GM12878 (cell line): ENCODE data around the gene BMAL2. TPM values are rescaled to one million over a fixed set of nuclear protein-coding genes. Genes with fewer than 3 reads are reported as not detected.

Experiments
- ATAC-seq: fragments of 200-7000 bp; cut with Tn5 transposase; 3 replicates; pipeline ENCODE4 v1.9.1; 2020; ENCODE audit warnings: mild to moderate bottlenecking, moderate library complexity
- BruUV-seq: library from RNA; stranded (reverse); fragments of 400-500 nt; replicated peaks from 2 replicates; lab custom pipeline; 2021; lab: Mats Ljungman, UMichigan
- CTCF ChIA-PET: fragments of 300-600 bp; sonication (Branson Sonifier 250); formaldehyde crosslinking; extraction: SDS; loops from one replicate; lab custom pipeline; 2021; ENCODE audit warnings: inconsistent platforms; lab: Yijun Ruan, JAX
- POLR2A ChIA-PET: fragments of 350-600 bp; formaldehyde crosslinking; extraction: SDS; loops from one replicate; lab custom pipeline; 2021; ENCODE audit warnings: inconsistent platforms; lab: Charles Lee
- RAD21 ChIA-PET: fragments of 300-600 bp; sonication (Branson Sonifier 250); formaldehyde crosslinking; loops from one replicate; lab custom pipeline; 2023; ENCODE audit warnings: antibody characterized with exemption; ENCODE audit not compliant: unreplicated experiment; lab: Charles Lee
- SMC1A ChIA-PET: fragments of 300-600 bp; sonication (Branson Sonifier 250); formaldehyde crosslinking; loops from one replicate; lab custom pipeline; 2023; ENCODE audit not compliant: unreplicated experiment, uncharacterized antibody; lab: Charles Lee
- DNase-seq: peaks from one replicate; pipeline ENCODE4 v3.0.0-alpha.2; 2011; ENCODE audit warnings: low read depth, low spot score
- FAIRE-seq: peaks from 3 replicates; lab custom pipeline; 2011; peaks lifted over from hg19 to GRCh38; lab: Jason Lieb, UNC
- H2AFZ ChIP-seq: 2 replicates; pipeline ENCODE4 v1.6.0; 2011; ENCODE audit warnings: low read depth, low read length, control low read depth; ENCODE audit not compliant: control insufficient read depth
- H3K27ac ChIP-seq: 2 replicates; pipeline ENCODE4 v1.5.1; 2011; ENCODE audit warnings: control low read depth; ENCODE audit not compliant: control insufficient read depth, insufficient read depth
- H3K27me3 ChIP-seq, 2 experiments: replicated peaks in 1 of 2; 2 replicates each; pipeline versions ENCODE4 v1.6.0 to v1.6.1; 2011; ENCODE audit warnings: low read length in 1 of 2; ENCODE audit not compliant: control insufficient read depth in 2 of 2, insufficient read depth in 2 of 2
- H3K36me3 ChIP-seq, 2 experiments: 2 replicates each; pipeline ENCODE4 v1.5.1; 2011; ENCODE audit warnings: low read length in 1 of 2; ENCODE audit not compliant: control insufficient read depth in 2 of 2, insufficient read depth in 2 of 2
- H3K4me1 ChIP-seq: 2 replicates; pipeline ENCODE4 v1.6.1; 2011; ENCODE audit warnings: mild to moderate bottlenecking, low read length, moderate library complexity, mixed read lengths; ENCODE audit not compliant: control insufficient read depth, insufficient read depth
- H3K4me2 ChIP-seq: 2 replicates; pipeline ENCODE4 v1.6.0; 2011; ENCODE audit warnings: control low read depth; ENCODE audit not compliant: control insufficient read depth, insufficient read depth
- H3K4me3 ChIP-seq: fragments of 200-600 bp; sonication (generic); 2 replicates; pipeline ENCODE4 v1.5.1; 2016
- H3K79me2 ChIP-seq: 2 replicates; pipeline ENCODE4 v1.6.0; 2011; ENCODE audit warnings: low read length; ENCODE audit not compliant: control insufficient read depth, insufficient read depth
- H3K9ac ChIP-seq: 2 replicates; pipeline ENCODE4 v1.8.0; 2011; ENCODE audit warnings: low read length, control low read depth, mixed read lengths; ENCODE audit not compliant: control insufficient read depth, insufficient read depth
- H3K9me3 ChIP-seq: replicated peaks from 3 replicates; pipeline ENCODE4 v1.5.1; 2011; ENCODE audit warnings: mild to moderate bottlenecking, low read length; ENCODE audit not compliant: control insufficient read depth, insufficient read depth
- H4K20me1 ChIP-seq: 2 replicates; pipeline ENCODE4 v1.6.0; 2011; ENCODE audit not compliant: control insufficient read depth, insufficient read depth
- NBN ChIP-seq: fragments of 450-650 bp; IDR thresholded peaks from 2 replicates; pipeline ENCODE4 v1.6.1; 2016
- POLR2AphosphoS2 ChIP-seq: IDR thresholded peaks from 2 replicates; pipeline ENCODE4 v1.6.1; 2011; ENCODE audit warnings: low read depth, mild to moderate bottlenecking, low read length, improper control_type of control experiment, moderate library complexity
- WGBS: methylation state at CpG from one replicate; pipeline ENCODE4 v1.1.6; 2016; ENCODE audit warnings: low lambda C conversion rate; ENCODE audit not compliant: insufficient replicate concordance, insufficient coverage; ENCODE audit errors: missing lambda C conversion rate; 5-methylcytosine and 5-hydroxymethylcytosine counted together
- in situ Hi-C: fragments of 300-500 bp; cut with MboI; formaldehyde crosslinking; loops from 9 replicates; pipeline ENCODE4 v1.14.3; 2018; ENCODE audit warnings: mixed read lengths
- intact Hi-C: fragments of 100-400 bp; cut with micrococcal nuclease; formaldehyde crosslinking; loops from one replicate; pipeline ENCODE4 v1.14.2; 2022; ENCODE audit not compliant: unreplicated experiment
- polyA plus RNA-seq, 11 experiments: library from polyadenylated mRNA; depleted of rRNA in 4 of 11; unstranded in 6 of 11; stranded (reverse) in 5 of 11; fragments of >200 nt; fragmentation: Nextera tagmentation in 4 of 11; fragmentation: Illumina TruSeq in 1 of 11; extraction: Ambion mirVana in 4 of 11; extraction: Trizol in 1 of 11; gene quantifications; 1 replicate in 1 of 11; 2 replicates in 10 of 11; pipeline versions ENCODE4 v1.2.1 to v1.2.3, GENCODE V29; 2011 to 2016; ENCODE audit warnings: inconsistent platforms in 2 of 11, missing spikeins in 2 of 11, low read depth in 1 of 11
- total RNA-seq, 4 experiments: library from RNA; depleted of rRNA in 3 of 4; stranded (reverse); fragments of >200 nt in 3 of 4; fragmentation: Illumina TruSeq in 1 of 4; extraction: Trizol in 1 of 4; gene quantifications; 2 replicates each; pipeline versions ENCODE4 v1.2.1 to v1.2.3, GENCODE V29; 2013 to 2021
- TF ChIP-seq, protein P1 (sequence below): fragments of 450-650 bp; IDR thresholded peaks from 2 replicates; pipeline ENCODE4 v1.6.1; 2018; ENCODE audit warnings: mild to moderate bottlenecking, low read depth, moderate library complexity; ENCODE audit not compliant: partially characterized antibody
- TF ChIP-seq, protein P2 (sequence below): IDR thresholded peaks from 2 replicates; pipeline ENCODE4 v1.6.1; 2012; ENCODE audit warnings: improper control_type of control experiment, low read depth, low read length; ENCODE audit not compliant: insufficient replicate concordance

Gene BMAL2
- total and polyA plus RNA-seq, 10 of the 15 experiments (the other 5 are each of a cell fraction or from before 2014, with no cell fraction given), result 7.9 to 53.6 (median 35.5) TPM

DNA sequence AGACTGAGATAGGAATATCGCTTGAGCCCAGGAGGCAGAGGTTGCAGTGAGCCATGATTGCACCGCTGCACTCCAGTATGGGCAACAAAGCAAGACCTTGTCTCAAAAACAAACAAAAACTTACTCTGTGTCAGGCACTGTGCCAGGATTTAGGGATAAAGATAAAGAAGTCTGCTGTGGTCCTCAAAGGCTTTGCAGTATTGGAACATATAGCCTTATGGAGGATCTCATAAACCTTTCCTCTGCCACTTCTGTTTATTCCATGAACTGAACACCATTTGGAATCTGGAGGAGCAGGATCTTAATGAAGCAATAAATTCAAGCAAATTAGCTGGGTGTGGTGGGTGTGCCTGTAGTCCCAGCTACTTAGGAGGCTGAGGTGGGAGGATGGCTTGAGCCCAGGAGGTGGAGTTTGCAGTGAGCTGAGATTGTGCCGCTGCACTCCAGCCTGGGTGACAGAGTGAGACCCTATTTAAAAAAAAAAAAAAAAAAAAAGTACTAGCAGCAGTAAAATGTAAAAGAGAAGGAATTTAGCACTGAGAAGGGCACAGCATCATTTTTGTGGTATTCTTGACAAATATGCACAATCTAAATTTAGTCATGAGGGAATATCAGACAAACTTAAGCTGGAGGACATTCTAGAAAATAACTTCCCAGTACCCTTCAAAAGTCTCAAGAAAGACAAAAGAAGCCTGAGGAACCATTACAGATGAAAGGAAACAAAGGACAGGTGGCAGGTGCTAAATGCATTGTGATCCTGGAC lies 27.1 kb downstream of the BMAL2 start:
- H3K36me3 ChIP-seq, result no peaks in the 10 kb centered on the region; a peak in 1 of 4 replicates
- CTCF ChIA-PET, result no interaction called here
- TF ChIP-seq POLR2AphosphoS2 (no peak), NBN (no peak)
- TF ChIP-seq, protein P1, sequence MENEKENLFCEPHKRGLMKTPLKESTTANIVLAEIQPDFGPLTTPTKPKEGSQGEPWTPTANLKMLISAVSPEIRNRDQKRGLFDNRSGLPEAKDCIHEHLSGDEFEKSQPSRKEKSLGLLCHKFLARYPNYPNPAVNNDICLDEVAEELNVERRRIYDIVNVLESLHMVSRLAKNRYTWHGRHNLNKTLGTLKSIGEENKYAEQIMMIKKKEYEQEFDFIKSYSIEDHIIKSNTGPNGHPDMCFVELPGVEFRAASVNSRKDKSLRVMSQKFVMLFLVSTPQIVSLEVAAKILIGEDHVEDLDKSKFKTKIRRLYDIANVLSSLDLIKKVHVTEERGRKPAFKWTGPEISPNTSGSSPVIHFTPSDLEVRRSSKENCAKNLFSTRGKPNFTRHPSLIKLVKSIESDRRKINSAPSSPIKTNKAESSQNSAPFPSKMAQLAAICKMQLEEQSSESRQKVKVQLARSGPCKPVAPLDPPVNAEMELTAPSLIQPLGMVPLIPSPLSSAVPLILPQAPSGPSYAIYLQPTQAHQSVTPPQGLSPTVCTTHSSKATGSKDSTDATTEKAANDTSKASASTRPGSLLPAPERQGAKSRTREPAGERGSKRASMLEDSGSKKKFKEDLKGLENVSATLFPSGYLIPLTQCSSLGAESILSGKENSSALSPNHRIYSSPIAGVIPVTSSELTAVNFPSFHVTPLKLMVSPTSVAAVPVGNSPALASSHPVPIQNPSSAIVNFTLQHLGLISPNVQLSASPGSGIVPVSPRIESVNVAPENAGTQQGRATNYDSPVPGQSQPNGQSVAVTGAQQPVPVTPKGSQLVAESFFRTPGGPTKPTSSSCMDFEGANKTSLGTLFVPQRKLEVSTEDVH, result no peak
- TF ChIP-seq, protein P2, sequence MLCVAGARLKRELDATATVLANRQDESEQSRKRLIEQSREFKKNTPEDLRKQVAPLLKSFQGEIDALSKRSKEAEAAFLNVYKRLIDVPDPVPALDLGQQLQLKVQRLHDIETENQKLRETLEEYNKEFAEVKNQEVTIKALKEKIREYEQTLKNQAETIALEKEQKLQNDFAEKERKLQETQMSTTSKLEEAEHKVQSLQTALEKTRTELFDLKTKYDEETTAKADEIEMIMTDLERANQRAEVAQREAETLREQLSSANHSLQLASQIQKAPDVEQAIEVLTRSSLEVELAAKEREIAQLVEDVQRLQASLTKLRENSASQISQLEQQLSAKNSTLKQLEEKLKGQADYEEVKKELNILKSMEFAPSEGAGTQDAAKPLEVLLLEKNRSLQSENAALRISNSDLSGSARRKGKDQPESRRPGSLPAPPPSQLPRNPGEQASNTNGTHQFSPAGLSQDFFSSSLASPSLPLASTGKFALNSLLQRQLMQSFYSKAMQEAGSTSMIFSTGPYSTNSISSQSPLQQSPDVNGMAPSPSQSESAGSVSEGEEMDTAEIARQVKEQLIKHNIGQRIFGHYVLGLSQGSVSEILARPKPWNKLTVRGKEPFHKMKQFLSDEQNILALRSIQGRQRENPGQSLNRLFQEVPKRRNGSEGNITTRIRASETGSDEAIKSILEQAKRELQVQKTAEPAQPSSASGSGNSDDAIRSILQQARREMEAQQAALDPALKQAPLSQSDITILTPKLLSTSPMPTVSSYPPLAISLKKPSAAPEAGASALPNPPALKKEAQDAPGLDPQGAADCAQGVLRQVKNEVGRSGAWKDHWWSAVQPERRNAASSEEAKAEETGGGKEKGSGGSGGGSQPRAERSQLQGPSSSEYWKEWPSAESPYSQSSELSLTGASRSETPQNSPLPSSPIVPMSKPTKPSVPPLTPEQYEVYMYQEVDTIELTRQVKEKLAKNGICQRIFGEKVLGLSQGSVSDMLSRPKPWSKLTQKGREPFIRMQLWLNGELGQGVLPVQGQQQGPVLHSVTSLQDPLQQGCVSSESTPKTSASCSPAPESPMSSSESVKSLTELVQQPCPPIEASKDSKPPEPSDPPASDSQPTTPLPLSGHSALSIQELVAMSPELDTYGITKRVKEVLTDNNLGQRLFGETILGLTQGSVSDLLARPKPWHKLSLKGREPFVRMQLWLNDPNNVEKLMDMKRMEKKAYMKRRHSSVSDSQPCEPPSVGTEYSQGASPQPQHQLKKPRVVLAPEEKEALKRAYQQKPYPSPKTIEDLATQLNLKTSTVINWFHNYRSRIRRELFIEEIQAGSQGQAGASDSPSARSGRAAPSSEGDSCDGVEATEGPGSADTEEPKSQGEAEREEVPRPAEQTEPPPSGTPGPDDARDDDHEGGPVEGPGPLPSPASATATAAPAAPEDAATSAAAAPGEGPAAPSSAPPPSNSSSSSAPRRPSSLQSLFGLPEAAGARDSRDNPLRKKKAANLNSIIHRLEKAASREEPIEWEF, result no peak
- DNase-seq (no peak), ATAC-seq (no peak), FAIRE-seq (no peak)
- H3K27me3 ChIP-seq, result no peaks in the 10 kb centered on the region
- no peak overlapping the region for H2AFZ ChIP-seq
- RAD21 ChIA-PET, result no interaction called here
- peaks cover 14% of the 10 kb centered on the region for H3K79me2 ChIP-seq
- no peak overlapping the region for H3K27ac ChIP-seq
- no peaks in the 10 kb centered on the region; the same call in 1 of the 2 replicates for H4K20me1 ChIP-seq
- H3K9me3 ChIP-seq, result no peaks in the 10 kb centered on the region; the same call in none of the 3 replicates
- no peaks in the 10 kb centered on the region for H3K4me1 ChIP-seq
- BruUV-seq, result no TSS peak
- H3K9ac ChIP-seq, result no peak overlapping the region
- SMC1A ChIA-PET, result interaction anchor here (0.7 to 1.2 kb wide), 3 partner anchors 15 to 18 kb away, joined by 3 to 4 read pairs (median 4); no protein-coding TSS in a partner anchor
- H3K4me3 ChIP-seq, result no peak overlapping the region
- no peak overlapping the region for H3K4me2 ChIP-seq
- intact Hi-C loops (no loop called here), in situ Hi-C loops (no loop called here)
- POLR2A ChIA-PET, result interaction anchor here (0.7 kb wide), 1 partner anchor 9 kb away, joined by 3 read pairs; no protein-coding TSS in a partner anchor
- 68% methylated on average over 2 of the region's 3 CpGs for WGBS
